GM23248 (cell line): ENCODE data around the gene YDJC. TPM values are rescaled to one million over a fixed set of nuclear protein-coding genes. Genes with fewer than 3 reads are reported as not detected.

Source experiments
- DNase-seq: peaks from one replicate; pipeline ENCODE4 v3.0.0-alpha.2; 2015
- H2AFZ ChIP-seq: fragments of 200-600 bp; sonication (generic); 2 replicates; pipeline ENCODE4 v1.6.1; 2016; ENCODE audit warnings: antibody characterized with exemption
- H3F3A ChIP-seq: fragments of 200-600 bp; sonication (generic); 2 replicates; pipeline ENCODE4 v1.6.1; 2016; ENCODE audit warnings: mild to moderate bottlenecking, antibody characterized with exemption, mixed run types; ENCODE audit not compliant: insufficient read depth
- H3K27ac ChIP-seq: fragments of 200-600 bp; sonication (generic); 2 replicates; pipeline ENCODE4 v1.5.1; 2016; ENCODE audit warnings: mild to moderate bottlenecking
- H3K27me3 ChIP-seq: fragments of 200-600 bp; sonication (generic); replicated peaks from 2 replicates; pipeline ENCODE4 v1.6.1; 2016; ENCODE audit warnings: mild to moderate bottlenecking; ENCODE audit not compliant: insufficient read depth
- H3K36me3 ChIP-seq: fragments of 200-600 bp; sonication (generic); 2 replicates; pipeline ENCODE4 v1.6.1; 2016; ENCODE audit warnings: low read depth, mild to moderate bottlenecking
- H3K4me1 ChIP-seq: fragments of 200-600 bp; sonication (generic); 2 replicates; pipeline ENCODE4 v1.6.1; 2016; ENCODE audit warnings: mild to moderate bottlenecking; ENCODE audit not compliant: insufficient read depth
- H3K4me2 ChIP-seq: fragments of 200-600 bp; sonication (generic); one replicate; pipeline ENCODE4 v1.6.1; 2016; ENCODE audit warnings: mild to moderate bottlenecking; ENCODE audit not compliant: unreplicated experiment
- H3K4me3 ChIP-seq: fragments of 200-600 bp; sonication (generic); 2 replicates; pipeline ENCODE4 v1.5.1; 2016; ENCODE audit warnings: mild to moderate bottlenecking
- H3K79me2 ChIP-seq: fragments of 200-600 bp; sonication (generic); 2 replicates; pipeline ENCODE4 v1.6.1; 2016; ENCODE audit warnings: mild to moderate bottlenecking; ENCODE audit not compliant: insufficient read depth
- H3K9ac ChIP-seq: fragments of 200-600 bp; sonication (generic); 2 replicates; pipeline ENCODE4 v1.6.1; 2016; ENCODE audit warnings: mild to moderate bottlenecking
- H3K9me2 ChIP-seq: fragments of 200-600 bp; sonication (generic); 2 replicates; pipeline ENCODE4 v1.6.1; 2016; ENCODE audit warnings: mixed run types, mild to moderate bottlenecking, moderate library complexity; ENCODE audit not compliant: insufficient read depth
- H3K9me3 ChIP-seq: fragments of 200-600 bp; sonication (generic); one replicate; pipeline ENCODE4 v1.6.1; 2017; ENCODE audit warnings: low read depth
- H4K20me1 ChIP-seq: fragments of 200-600 bp; sonication (generic); 2 replicates; pipeline ENCODE4 v1.6.0; 2016; ENCODE audit not compliant: insufficient read depth
- EZH2 ChIP-seq: fragments of 200-600 bp; sonication (generic); IDR thresholded peaks from 2 replicates; pipeline ENCODE4 v1.6.1; 2018; ENCODE audit warnings: antibody characterized with exemption, mild to moderate bottlenecking; ENCODE audit not compliant: insufficient read depth, poor library complexity, severe bottlenecking
- EZH2phosphoT487 ChIP-seq: fragments of 200-600 bp; sonication (generic); IDR thresholded peaks from 2 replicates; pipeline ENCODE4 v1.6.1; 2018; ENCODE audit warnings: antibody characterized with exemption, moderate library complexity, mild to moderate bottlenecking, low read depth; ENCODE audit not compliant: insufficient read depth
- WGBS, 2 experiments: methylation state at CpG; one replicate each; pipeline ENCODE4 v1.1.6; 2015 to 2017; ENCODE audit warnings: low lambda C conversion rate in 2 of 2, low coverage in 1 of 2; ENCODE audit errors: missing lambda C conversion rate in 2 of 2; 5-methylcytosine and 5-hydroxymethylcytosine counted together
- in situ Hi-C: fragments of 300-500 bp; cut with MboI; formaldehyde crosslinking; loops from 2 replicates; pipeline ENCODE4 v1.15.0; 2020
- polyA plus RNA-seq: library from polyadenylated mRNA; unstranded; fragments of >200 nt; fragmentation: Nextera tagmentation; extraction: Ambion mirVana; gene quantifications from 2 replicates; pipeline ENCODE4 v1.2.1, GENCODE V29; 2016
- total RNA-seq: library from RNA; depleted of rRNA; stranded (reverse); fragments of >200 nt; shearing (Covaris generic); gene quantifications from 2 replicates; pipeline ENCODE4 v1.2.3, GENCODE V29; 2014

YDJC gene
- total and polyA plus RNA-seq, 2 experiments from 2014 or later, result 20.0 to 31.5 TPM

DNA sequence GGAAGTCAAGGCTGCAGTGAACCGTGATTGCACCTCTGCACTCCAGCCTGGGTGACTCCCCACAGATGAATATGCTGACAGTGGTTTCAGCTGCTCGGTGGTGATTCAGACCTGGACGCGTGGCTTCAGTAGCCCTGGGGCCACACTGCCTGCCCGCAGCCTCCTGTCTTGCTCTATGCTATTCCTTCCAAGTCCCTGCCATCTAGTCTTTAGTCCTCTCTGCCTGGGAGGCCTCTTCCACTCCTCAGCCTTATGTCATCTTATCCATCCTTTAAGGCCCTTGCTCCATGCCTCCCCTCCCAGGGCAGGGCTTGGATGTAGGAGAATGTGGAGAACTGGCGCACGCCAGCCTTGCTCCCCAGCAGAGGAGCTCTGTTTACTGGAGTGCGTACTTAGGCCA lies 23.0 kb downstream of the YDJC start:
- peaks cover 9% of the 10 kb centered on the region; the same call in 1 of the 2 replicates for H3F3A ChIP-seq
- H3K4me2 ChIP-seq, result no peak overlapping the region

GRCh38 chr22:21605887-21606564 lies 23.8 kb downstream of the YDJC start:
- Histone ChIP-seq H3F3A (peaks cover 9% of the 10 kb centered on the region; the same call in 1 of the 2 replicates), H3K79me2 (peaks cover 100% of the 10 kb centered on the region), H3K27me3 (no peaks in the 10 kb centered on the region), H4K20me1 (0 out of 2 replicates have a peak, but pooled peaks cover 11% of the 10 kb centered on the region), H2AFZ (no peak overlapping the region), H3K27ac (no peak overlapping the region), H3K9me2 (no peaks in the 10 kb centered on the region), H3K4me1 (no peaks in the 10 kb centered on the region), H3K4me3 (no peak overlapping the region), H3K4me2 (no peak overlapping the region), H3K36me3 (0 out of 2 replicates have a peak, but pooled peaks cover 6% of the 10 kb centered on the region), H3K9me3 (no peaks in the 10 kb centered on the region), H3K9ac (no peak overlapping the region)
- in situ Hi-C loops, result no loop called here
- no peak for DNase-seq
- no peak for TF ChIP-seq EZH2phosphoT487
- no peak for TF ChIP-seq EZH2
- 99% methylated on average over 7 of the region's 7 CpGs for WGBS, 2 experiments

More for the DNA sequence above, 23.0 kb downstream of the YDJC start:
- no peaks in the 10 kb centered on the region for H3K9me2 ChIP-seq
- H3K79me2 ChIP-seq, result peaks cover 100% of the 10 kb centered on the region
- H3K9ac ChIP-seq, result no peak overlapping the region
- TF ChIP-seq EZH2, result no peak
- no peak for TF ChIP-seq EZH2phosphoT487
- in situ Hi-C loops, result no loop called here
- no peaks in the 10 kb centered on the region for H3K27me3 ChIP-seq
- no peak overlapping the region for H3K4me3 ChIP-seq
- H2AFZ ChIP-seq, result no peak overlapping the region
- no peaks in the 10 kb centered on the region for H3K4me1 ChIP-seq
- WGBS, 2 experiments, result 89% methylated on average over 8 of the region's 8 CpGs
- H3K36me3 ChIP-seq, result 0 out of 2 replicates have a peak, but pooled peaks cover 12% of the 10 kb centered on the region
- H3K9me3 ChIP-seq, result no peaks in the 10 kb centered on the region
- 0 out of 2 replicates have a peak, but pooled peaks cover 11% of the 10 kb centered on the region for H4K20me1 ChIP-seq
- DNase-seq, result no peak
- H3K27ac ChIP-seq, result no peak overlapping the region

DNA sequence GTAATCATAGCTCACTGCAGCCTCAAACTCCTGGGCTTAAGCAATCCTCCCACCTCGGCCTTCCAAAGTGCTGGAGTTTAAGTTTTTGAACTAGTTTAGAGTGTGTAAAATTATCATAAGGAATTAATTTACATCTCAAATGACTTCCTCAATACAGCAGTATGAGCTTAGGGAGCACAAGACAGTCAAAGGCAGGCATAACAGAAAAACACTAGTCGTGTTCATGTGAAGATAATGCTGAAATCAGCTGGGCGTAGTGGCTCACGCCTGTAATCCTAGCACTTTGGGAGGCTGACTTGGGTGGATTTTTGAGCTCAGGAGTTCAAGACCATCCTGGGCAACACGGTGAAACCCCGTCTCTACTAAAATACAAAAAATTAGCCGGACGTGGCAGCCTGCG lies 25.8 kb downstream of the YDJC start:
- H3K27me3 ChIP-seq, result no peaks in the 10 kb centered on the region
- no peak overlapping the region for H3K4me3 ChIP-seq
- in situ Hi-C loops, result no loop called here
- no peak overlapping the region for H3K9ac ChIP-seq
- H3K4me1 ChIP-seq, result no peaks in the 10 kb centered on the region
- H3K9me2 ChIP-seq, result no peaks in the 10 kb centered on the region
- DNase-seq, result no peak
- H4K20me1 ChIP-seq, result 0 out of 2 replicates have a peak, but pooled peaks cover 11% of the 10 kb centered on the region
- H3K79me2 ChIP-seq, result peaks cover 100% of the 10 kb centered on the region
- no peaks in the 10 kb centered on the region for H3K9me3 ChIP-seq
- no peaks in the 10 kb centered on the region for H3K36me3 ChIP-seq
- H3F3A ChIP-seq, result peaks cover 2% of the 10 kb centered on the region; the same call in 1 of the 2 replicates
- H2AFZ ChIP-seq, result no peak overlapping the region
- no peak overlapping the region for H3K27ac ChIP-seq
- TF ChIP-seq EZH2phosphoT487 (no peak), EZH2 (no peak)
- WGBS, 2 experiments, result 70 to 72% methylated on average over 9 of the region's 9 CpGs
- H3K4me2 ChIP-seq, result no peak overlapping the region

- 94 to 96% methylated on average over 6 of the region's 6 CpGs for WGBS, 2 experiments
- Histone ChIP-seq H3K4me2 (no peak overlapping the region), H3K4me3 (no peak overlapping the region), H3K79me2 (peaks cover 100% of the 10 kb centered on the region), H3K4me1 (no peaks in the 10 kb centered on the region), H2AFZ (no peak overlapping the region), H3K9me2 (no peaks in the 10 kb centered on the region), H4K20me1 (0 out of 2 replicates have a peak, but pooled peaks cover 10% of the 10 kb centered on the region), H3K27me3 (no peaks in the 10 kb centered on the region), H3K27ac (no peak overlapping the region), H3K36me3 (no peaks in the 10 kb centered on the region), H3F3A (peaks cover 2% of the 10 kb centered on the region; the same call in 1 of the 2 replicates), H3K9ac (no peak overlapping the region), H3K9me3 (no peaks in the 10 kb centered on the region)
- in situ Hi-C loops, result no loop called here
- TF ChIP-seq EZH2phosphoT487 (no peak), EZH2 (no peak)
- DNase-seq, result no peak
These were observed 27.2 kb downstream of the YDJC start for GRCh38 chr22:21602579-21602978.
